Stimulated activated CD4-positive, alpha-beta T cell treated with anti-CD3 and anti-CD28 coated beads, Interleukin-1b, Interleukin-23, amount 100 ng/mL, for 4 hours (primary cell): ENCODE measurements around the gene HADHA.
"Not testable (repeated sequence)": the region's sequence is repeated elsewhere in the genome, so short reads cannot be mapped to it uniquely, and the experiment has no call there.

Experiments used
- DNase-seq, 2 donors: peaks; one replicate each; pipeline ENCODE4 v3.0.0-alpha.2; 2020; ENCODE audit warnings: low read depth in 2 of 2

HADHA gene

DNA sequence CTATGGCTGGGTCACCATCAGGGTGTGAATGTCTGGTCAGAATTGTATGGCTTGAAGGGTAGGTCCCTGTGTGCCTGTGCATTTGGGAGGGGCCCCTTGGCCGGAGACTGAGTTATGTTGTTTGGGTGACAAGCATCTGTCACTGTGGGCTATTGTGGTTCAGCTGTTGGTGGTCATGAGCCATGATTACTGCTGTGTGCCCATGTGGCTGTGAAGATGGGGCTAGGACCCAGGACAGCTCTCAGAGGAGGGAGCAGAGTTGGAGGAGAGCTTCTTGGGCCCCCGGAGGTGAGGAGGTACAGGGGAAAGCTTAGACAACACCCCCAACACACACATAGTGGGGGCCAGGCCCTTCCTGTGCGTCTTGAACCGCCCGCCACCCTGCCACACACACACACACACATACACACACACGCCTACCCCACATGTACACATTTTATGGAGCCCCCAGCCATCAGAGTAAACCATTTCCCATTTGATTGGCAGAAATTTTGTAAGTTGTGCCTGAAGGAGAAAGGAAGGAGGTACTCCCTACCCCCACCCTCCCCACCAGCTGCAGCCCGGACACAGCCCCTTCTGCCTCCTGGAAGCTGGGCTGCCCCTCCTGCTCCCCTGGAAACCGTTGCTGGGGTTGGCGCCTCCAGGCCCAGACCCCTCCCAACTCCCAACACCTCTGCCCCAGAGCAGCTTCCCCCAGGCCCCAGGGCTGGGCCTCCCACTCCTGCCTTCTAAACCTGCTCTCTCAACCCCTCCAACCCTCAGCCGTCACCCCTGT is 69.6 kb downstream of the HADHA start:
- no peak for DNase-seq

DNA sequence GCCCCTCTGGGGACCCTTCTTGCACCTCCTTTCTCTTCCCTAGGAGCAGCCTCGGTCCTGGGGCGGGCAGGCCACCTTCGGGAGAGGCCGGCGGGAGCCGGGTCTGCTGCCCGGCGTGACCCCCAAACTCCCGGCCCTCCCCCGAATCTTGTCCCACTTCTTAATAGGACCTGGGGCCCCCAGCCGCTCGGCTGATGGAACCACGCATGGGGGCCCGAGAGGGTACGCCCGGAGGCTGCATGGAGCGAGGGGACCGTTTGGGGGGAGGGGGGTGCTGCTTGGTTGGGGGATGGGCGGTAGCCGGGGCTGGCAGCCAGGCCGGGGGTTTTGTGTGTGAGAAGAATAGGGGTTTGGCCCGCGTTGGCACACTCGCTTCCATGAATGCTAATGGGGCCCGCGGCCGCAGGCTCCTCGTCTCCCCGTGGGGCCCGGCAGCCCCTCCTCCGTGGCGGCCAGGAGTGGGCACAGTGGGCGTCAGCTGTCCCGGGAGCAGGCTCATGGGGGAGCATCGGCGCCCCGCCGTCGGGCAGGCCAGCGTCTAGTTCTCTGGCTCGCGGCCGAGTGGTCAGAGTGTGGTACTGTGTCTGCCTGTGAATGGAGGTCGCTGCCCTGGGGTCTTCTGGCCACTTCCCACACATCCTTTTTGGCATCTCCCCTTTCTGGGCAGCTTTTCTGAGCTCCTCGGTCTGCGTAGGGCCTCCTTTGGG is 70.5 kb downstream of the HADHA start:
- DNase-seq = no peak

DNA sequence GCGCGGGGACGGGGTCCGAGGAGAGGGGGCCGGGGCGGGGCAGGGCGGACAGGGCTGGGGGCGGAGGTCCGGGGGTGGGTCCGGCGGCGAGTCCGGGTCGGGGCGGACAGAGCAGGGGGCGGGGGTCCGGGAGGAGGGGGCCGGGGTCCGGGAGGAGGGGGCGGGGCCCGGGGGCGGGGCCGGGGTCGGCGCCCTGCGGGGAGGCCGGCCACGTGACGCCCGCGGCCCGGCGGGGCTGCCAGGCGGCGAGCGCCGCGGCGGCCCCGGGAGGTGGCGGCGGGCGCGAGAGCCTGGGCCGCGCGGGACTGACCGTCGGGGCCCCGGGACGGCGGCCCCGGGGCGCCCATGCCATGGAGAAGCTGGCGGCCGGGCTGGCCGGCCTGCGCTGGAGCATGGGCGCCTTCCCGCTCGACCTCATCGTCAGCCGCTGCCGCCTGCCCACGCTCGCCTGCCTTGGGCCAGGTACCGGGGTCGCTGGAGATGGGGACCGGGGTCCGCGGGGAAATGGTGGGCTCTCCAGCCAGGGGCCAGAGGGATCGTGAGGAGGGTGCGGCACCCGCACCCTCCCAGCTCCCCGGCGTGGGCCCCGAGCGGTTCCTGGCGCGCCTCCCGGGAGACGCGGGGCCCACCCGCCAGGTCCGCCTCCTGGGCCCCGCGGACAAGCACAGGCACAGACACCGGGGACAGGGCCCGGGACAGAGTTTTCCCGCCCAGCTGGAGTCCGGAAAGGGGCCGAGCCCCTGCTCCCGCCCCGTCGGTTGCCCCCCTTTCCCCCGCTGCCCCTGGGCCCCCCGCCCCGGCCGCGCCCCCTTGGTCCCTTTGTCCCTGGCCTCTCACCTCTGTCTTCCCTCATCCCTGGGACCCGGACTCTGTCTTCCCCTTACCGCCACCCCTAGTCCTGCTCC is 71.3 kb downstream of the HADHA start, which contains the start of gene GAREM2:
GAREM2 (plus strand) TSS at position 218 of the 905 bp plus-strand sequence; CDS start at position 351, 133 bp downstream.
- DNase-seq = no peak

DNA sequence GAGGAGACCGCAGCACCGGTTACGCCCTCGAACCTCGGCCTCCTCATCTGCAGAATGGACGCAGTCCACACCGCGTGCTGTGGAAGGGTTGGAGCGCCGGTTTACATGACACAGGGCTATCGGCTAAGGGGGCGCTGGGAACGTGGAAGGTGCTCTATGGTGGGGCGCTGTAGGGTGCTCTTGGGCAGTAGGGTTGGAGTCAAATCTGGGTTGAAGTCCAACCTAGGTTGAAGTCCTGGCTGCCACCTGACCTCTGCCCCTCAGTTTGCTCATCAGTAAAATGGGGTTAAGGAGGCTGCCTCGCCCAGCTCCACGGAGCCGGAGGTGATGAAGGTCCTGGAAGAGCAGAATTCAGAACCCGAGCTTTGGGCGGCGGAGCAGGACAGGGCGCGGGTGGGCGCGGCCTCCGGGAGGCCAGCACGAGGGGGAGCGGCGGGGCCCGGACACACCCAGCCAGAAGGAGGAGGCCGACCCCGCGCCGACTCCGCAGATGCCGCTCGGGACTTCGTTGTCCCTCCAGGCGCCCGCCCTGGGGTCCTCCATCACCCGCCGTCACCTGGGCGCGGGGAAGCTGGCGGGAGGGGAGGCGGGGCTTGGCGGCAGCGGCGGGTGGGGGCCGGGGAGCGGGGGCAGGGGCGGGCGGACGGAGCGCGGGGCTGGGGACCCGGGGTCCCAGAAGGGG is 72.1 kb downstream of the HADHA start:
- DNase-seq = no peak

DNA sequence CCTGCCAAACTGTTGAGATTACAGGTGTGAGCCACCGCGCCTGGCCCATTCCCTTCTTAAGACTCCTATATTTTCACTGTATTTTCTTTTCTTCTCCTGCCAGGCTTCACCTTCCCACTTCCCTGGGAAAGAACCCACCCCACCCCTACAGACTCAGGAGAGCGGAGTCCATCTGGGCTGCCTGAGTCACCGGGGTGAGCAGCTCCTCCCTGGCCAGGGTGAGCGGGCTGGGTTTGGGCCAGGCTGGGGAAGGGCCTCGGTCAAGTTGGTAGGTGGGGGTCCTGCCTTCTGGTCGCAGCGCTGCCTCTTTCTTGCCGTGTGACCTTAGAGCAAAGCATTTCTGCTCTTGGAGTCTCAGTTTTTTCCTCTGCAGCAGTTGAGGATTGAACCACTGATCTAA is 73.6 kb downstream of the HADHA start:
- DNase-seq = no peak

DNA sequence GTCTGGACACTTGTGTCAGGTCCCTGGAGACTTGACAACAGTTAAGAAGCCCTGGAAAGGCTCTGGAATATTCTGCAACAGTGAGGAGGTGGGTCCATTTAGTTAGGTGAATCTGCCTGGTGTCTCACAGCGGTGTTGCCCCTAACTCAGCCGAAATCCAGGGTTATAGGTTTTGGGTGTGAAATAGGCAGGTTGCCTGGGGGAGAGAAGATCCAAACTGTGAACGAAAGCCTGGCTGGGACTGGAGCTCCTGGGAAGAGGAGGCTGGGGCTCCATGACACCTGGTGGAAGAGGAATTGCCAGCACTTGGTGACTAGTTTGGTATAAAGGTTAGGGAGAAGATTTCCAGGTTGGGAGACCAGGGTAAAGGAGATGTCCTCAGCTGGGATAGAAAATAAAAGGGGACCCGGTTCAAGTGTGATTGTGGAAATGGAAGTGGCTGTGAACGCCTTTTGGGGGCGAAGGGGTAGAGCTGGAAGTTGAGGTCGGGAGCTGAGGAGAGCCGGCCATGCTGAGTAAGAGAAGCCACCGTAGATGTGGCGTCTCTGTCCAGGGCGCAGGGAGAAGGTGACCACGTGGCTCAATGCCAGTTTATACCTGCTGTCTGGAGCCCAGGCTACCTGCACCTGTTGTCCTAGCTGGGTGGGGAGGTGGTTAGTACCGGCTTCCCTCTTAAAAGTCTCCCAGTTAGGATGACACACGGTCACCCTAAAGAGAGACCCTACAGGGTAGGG is 74.6 kb downstream of the HADHA start:
- DNase-seq = no peak

DNA sequence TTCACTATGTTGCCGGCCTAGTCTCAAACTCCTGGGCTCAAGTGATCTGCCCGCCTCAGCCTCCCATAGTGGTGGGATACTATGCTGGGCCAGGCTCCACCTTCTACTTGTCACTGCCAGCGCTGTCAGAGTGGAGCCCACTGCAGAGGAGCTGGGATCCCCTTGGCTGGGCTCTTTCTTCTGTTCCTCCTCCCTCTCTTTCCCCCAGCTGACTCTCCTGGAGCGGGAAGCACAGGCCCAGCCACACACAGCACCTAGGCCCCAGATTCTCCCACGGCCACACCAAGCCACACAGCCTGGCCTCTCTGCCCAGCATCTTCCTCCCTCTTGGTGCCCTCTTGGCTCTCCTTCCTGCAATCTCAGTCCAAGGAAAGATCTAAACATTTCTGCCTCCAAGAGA is 75.2 kb downstream of the HADHA start:
- DNase-seq = no peak

DNA sequence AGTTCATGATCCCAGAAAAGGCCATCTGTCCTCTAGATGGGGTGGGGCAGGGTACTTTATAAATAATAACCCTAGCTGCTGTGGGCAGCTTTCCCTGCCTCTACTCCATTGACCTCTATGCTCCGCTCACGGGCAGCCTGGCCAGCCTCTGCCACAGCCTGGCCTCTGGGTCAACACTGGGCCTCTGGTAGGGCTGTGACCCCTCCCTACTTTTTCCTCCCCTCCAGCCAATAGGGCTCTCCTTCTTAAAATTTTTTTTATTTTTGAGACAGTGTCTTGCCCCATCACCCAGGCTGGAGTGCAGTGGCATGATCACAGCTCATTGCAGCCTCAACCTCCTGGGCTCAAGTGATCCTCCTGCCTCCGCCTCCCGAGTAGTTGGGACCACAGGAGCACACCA is 75.6 kb downstream of the HADHA start:
- no peak for DNase-seq

DNA sequence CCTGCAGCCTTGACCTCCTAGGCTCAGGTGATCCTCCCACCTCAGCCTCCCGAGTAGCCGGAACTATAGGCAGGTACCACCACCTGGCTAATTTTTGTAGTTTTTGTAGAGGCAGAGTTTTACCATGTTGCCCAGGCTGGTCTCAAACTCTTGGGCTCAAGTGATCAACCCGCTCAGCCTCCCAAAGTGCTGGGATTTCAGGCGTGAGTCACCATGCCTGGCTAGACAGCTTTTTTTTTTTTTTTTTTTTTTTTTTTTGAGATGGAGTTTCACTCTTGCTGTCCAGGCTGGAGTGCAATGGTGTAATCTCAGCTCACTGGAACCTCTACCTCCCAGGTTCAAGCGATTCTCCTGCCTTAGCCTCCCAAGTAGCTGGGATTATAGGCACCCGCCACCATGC is 77.9 kb downstream of the HADHA start:
- not testable (repeated sequence) for DNase-seq

DNA sequence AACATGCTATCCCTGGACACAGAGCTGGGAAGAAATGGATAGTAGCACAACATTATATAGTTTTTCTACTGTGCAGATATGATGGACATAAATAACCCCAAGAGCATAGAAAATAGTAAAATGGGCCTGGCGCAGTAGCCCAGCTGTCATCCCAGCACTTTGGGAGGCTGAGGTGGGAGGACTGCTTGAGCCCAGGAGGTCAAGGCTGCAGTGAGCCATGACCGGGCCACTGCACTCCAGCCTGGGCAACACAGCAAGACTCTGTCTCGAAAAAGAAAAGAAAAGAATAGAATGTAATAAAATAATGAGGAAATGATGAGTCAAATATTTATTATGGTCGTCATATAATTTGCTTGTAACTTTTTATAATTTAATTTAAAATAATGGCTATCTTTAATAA is 79.0 kb downstream of the HADHA start:
- no peak for DNase-seq

DNA sequence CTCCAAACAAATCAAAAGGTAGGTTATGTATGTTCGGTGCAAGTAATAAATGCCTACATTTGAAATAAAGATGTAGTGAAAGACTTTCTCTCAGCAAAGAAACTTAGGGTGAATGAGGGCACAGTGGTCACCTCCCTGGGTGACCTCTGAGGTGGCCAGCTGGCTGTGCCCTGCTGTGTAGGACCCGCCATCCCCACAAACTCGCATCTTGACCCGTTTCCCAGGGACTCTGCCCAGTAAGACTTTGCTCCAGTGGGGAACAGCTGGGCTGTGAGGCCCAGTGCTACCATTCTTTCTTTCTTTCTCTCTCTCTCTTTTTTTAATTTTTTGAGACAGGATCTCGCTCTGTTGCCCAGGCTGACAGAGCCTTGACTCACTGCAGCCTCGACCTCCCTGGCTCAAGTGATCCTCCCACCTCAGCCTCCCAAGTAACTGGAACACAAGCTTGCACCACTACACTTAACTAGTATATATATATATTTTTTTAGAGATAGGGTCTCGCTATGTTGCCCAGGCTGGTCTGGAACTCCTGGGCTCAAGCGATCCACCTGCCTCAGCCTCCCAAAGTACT is 79.7 kb downstream of the HADHA start:
- no peak for DNase-seq

DNA sequence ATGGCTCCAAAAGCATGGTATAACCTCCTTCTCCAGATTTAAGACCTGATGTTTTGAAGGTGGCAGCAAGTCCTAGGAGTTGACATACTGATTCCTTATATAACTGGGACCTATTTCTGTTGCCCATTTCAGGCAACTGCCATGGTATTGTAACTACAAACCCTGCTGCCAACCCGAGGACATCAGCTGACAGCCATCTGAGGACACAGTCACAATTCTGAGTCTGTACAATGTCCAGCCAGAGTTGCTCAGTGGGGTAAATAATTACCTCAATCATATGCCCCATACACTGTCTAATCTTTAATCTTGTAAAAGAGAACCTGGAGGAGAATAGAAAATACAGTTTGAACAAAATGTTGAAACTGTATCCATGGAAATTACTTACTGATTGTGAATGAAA is 80.2 kb downstream of the HADHA start:
- no peak for DNase-seq

DNA sequence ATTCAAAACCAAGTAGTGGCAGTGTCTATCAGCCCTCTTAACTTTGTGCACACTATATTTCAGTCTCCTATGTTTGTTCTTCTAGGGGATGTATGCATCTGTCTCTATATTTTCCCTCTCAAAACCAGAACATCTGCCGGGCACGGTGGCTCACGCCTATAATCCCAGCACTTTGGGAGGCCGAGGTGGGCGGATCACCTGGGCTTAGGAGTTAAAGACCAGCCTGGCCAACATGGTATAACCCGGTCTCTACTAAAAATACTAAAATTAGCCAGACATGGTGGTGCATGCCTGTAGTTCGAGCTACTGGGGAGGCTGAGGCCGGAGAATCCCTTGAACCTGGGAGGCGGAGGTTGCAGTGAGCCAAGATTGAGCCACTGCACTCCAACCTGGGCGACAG is 81.5 kb downstream of the HADHA start:
- no peak for DNase-seq

DNA sequence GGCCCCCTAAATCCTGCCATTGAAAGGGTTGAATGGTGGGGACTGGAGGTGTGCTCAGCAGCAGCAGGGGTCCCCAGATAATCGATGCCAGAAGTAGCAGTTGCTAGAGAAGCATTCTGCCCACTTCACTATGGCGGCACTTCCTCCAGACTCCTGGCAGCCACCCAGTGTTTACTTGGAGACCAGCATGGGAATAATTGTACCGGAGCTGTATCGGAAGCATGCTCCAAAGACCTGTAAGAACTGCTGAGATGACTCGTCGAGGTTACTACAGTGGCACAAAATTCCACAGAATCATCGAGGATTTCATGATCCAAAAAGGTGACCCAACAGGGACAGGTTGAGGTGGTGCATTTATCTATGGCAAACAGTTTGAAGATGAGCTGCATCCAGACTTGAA is 82.5 kb downstream of the HADHA start:
- no peak for DNase-seq

DNA sequence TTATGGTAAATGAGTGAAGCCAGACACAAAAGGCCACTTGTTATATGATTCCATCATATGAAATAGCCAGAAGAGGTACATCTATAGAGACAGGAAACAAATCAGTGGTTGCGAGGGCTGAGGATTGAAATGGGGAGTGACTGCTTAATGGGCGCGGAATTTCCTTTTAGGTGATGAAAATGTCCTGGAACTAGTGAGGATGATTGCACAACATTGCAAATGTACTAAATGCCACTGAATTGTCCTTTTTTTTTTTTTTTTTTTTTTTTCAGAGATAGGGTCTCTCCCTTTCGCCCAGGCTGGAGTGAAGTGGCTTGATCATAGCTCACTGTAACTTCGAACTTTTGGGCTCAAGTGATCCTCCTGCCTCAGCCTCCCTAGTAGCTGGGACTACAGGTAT is 86.9 kb downstream of the HADHA start:
- no peak for DNase-seq

DNA sequence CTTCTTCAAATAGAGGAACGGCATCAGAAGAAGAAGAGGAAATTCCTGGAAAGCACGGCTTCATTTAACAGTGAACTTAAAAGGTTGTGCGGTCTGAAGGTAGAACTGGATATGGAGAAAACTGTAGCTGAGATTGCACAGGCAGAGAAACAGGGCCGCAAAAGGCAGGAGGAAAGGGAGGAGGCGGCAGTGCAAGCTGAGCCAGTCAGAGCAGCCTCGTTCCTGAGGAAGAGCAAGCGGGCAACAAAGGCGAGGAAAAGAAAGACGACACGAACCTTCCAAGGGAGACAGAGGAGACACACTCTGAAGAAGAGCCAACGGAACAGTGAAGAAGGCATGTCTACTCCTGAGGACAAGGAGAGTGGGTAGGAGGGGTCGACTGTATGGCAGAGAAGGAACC is 94.2 kb downstream of the HADHA start:
- DNase-seq = no peak

DNA sequence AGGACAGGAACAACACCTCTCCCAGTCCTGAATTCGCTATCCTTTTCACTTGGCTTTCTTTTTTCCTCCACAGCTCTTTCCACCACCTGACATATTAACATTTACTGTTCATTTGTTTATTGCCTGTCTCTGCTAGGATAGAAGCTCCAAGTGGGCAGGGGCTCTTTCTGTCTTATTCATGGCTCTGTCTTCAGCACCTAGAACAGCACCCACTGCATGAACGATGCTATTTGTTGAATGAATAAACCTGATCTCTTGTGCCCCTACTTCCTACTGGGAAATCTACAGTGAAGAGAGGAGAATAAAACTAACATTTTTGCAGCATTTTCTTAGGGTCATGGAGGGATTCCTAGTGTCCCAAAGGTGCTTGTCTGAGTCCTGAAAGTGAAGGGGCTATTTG is 95.9 kb downstream of the HADHA start:
- DNase-seq = no peak

DNA sequence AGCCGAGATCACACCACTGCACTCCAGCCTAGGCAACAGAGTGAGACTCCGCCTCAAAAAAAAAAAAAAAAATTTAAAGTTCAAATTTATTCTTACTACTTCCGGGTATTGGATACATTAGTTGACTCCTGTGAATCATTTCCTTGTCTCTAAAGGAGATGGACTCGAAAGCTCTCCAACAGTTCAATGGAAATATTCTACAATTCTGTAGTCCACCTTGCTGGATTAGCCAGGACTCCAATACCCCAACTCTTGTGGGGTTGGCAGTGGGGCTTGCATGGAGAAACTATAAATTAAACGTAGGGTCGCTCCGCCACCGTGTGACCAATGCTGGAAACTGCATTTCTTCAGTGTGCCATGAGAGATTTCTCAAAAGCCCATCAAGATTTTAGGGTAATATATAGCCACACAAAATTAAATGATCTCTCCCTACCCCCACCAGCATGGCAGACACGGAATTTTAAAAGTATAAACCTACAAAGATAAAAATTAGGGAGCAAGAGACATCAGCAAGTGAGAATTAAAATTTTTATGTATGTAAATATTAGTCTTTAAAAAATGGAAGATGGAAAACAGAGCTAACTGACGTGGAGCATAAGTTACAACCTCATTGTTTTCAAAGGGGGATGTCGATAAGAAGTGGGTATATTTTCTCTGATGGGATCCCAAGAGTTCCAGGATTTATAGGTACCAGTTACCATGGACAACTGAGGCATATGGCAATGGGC is 99.3 kb downstream of the HADHA start:
- DNase-seq = peak; percentile 51 to 60

DNA sequence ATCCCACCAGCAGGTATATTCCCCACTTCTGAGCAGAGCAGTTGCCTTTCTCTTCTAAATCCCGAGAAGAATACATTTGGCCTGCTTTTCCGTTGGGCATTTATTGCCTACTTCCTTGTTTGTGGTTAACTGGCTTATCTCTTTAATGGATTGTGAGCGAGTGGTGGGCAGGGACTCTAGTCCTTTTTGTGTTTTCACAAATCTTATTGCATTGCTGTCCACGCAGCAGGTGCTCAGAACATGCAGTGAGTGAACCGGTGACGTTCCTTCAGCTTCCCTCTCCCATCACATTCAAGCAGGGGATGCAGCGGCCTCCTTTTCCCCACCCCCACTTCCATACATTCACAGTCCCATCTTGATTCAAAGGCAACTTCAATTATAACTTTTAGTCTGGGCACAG is 100.4 kb downstream of the HADHA start:
- no peak for DNase-seq

DNA sequence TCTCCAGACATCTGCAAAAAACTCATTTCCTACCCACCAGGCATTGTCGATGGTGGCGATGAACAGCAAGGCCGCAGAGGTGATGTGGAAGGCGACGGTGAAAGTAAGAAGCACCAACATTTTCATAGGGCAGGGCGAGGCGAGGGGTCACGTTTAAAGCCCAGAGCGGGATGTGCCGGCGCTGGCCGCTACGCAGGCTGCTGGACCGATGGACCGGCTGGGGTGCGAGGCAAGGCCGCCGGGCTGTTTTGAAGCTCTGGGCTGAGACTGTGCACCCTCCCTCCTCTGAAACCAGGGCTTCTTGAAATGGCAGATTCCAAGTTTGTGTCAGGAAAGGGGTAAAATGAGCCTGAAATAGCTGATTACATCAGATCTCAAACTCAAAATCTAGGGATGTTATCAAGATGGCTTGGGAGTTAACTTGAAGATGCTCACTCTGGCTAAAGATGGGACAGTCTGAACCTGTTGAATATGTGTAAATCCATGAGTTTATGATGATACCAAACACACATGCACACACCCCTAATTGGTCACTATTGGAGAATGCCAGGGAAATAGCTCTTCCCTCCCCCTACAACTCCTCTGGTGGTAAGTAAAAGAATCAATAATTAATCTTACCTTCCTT is 103.2 kb downstream of the HADHA start:
- no peak for DNase-seq
